ENCODE results near the gene FIGN. TPM values are rescaled to one million over a fixed set of nuclear protein-coding genes. Genes with fewer than 3 reads are reported as not detected.
A peak's percentile ranks its signal among the peaks of the same experiment; 100 is the strongest.

FIGN gene
- total and polyA plus RNA-seq, 2 of the 13 experiments (the other 11 are each of a cell fraction or from before 2014, with no cell fraction given), result 6.6 to 6.7 TPM

DNA sequence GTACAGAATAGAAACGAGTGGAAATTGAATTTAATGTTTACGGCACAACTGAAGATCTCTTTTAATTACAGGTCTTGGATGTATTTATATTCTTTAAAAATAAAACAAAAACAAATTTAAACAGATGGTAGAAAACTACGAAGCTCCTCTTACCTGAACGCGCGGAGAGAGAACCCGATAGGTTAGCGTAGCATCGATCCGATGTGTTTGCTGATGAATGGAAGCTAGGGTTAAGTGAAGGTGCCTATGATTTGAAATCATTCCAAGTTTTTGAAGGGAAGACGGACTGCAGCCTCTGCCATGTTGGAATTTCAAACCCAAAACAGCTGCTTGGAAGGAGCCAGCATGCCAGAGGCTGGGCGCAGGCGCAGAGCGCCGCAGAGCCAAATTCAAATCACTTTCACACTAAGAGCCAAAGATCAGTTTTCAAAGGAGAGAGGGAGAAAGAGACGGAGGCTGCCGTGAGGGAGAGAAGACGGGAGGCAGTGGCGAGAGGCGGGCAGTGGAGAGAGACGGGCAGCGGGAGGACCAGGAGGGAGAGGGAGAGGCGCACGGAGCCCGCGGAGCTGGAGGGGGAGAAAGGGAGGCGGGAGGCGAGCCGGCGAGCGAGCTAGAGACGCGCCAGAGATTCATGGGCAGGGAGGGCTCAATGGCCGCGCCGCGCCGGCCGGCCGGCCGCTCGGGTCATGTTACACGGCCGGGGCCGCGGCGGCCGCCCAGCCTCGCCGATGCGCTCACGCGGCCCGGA, at the start of gene FIGN (continued):
- TF ChIP-seq ZFAT (CRISPR knock-in tag; conservative IDR thresholded peaks at IDR 0.05) (no peak), ZSCAN30 (CRISPR knock-in tag; IDR thresholded peaks at IDR 0.05) (no peak; the same call in 1 of the 2 replicates), ZNF143 (CRISPR knock-in tag; IDR thresholded peaks at IDR 0.05) (no peak), CEBPB (IDR thresholded peaks at IDR 0.05; ENCODE audit: borderline replicate concordance, low read depth, low read length) (no peak), HES4 (CRISPR knock-in tag; IDR thresholded peaks at IDR 0.05; ENCODE audit: borderline replicate concordance) (no peak), ZNF33A (CRISPR knock-in tag; IDR thresholded peaks at IDR 0.05; ENCODE audit: borderline replicate concordance) (0 out of 2 replicates have a peak, but pooled peaks have one; percentile 26), TGIF2 (CRISPR knock-in tag; IDR thresholded peaks at IDR 0.05) (peak; percentile 97), ZKSCAN5 (CRISPR knock-in tag; IDR thresholded peaks at IDR 0.05) (no peak), PAWR (CRISPR knock-in tag; IDR thresholded peaks at IDR 0.05; ENCODE audit: borderline replicate concordance) (no peak), JARID2 (CRISPR knock-in tag; IDR thresholded peaks at IDR 0.05; ENCODE audit: insufficient replicate concordance) (no peak), PCBP1 (IDR thresholded peaks at IDR 0.05; ENCODE audit: borderline replicate concordance, low read depth, low read length) (peak; percentile 61), ARNTL (CRISPR knock-in tag; IDR thresholded peaks at IDR 0.05) (no peak; the same call in 1 of the 2 replicates), TEAD2 (CRISPR knock-in tag; IDR thresholded peaks at IDR 0.05) (no peak), PPARG (CRISPR knock-in tag; conservative IDR thresholded peaks at IDR 0.05) (no peak)
- TF ChIP-seq, protein P1, sequence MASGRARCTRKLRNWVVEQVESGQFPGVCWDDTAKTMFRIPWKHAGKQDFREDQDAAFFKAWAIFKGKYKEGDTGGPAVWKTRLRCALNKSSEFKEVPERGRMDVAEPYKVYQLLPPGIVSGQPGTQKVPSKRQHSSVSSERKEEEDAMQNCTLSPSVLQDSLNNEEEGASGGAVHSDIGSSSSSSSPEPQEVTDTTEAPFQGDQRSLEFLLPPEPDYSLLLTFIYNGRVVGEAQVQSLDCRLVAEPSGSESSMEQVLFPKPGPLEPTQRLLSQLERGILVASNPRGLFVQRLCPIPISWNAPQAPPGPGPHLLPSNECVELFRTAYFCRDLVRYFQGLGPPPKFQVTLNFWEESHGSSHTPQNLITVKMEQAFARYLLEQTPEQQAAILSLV (CRISPR knock-in tag; IDR thresholded peaks at IDR 0.05; ENCODE audit: borderline replicate concordance), result no peak
- TF ChIP-seq, protein P2, sequence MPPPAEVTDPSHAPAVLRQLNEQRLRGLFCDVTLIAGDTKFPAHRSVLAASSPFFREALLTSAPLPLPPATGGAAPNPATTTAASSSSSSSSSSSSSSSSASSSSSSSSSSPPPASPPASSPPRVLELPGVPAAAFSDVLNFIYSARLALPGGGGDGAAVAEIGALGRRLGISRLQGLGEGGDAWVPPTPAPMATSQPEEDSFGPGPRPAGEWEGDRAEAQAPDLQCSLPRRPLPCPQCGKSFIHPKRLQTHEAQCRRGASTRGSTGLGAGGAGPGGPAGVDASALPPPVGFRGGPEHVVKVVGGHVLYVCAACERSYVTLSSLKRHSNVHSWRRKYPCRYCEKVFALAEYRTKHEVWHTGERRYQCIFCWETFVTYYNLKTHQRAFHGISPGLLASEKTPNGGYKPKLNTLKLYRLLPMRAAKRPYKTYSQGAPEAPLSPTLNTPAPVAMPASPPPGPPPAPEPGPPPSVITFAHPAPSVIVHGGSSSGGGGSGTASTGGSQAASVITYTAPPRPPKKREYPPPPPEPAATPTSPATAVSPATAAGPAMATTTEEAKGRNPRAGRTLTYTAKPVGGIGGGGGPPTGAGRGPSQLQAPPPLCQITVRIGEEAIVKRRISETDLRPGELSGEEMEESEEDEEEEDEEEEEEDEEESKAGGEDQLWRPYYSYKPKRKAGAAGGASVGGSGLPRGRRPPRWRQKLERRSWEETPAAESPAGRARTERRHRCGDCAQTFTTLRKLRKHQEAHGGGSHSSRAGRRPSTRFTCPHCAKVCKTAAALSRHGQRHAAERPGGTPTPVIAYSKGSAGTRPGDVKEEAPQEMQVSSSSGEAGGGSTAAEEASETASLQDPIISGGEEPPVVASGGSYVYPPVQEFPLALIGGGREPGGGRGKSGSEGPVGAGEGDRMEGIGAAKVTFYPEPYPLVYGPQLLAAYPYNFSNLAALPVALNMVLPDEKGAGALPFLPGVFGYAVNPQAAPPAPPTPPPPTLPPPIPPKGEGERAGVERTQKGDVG (CRISPR knock-in tag; IDR thresholded peaks at IDR 0.05; ENCODE audit: borderline replicate concordance), result no peak
- TF ChIP-seq, protein P3, sequence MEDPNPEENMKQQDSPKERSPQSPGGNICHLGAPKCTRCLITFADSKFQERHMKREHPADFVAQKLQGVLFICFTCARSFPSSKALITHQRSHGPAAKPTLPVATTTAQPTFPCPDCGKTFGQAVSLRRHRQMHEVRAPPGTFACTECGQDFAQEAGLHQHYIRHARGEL (CRISPR knock-in tag; IDR thresholded peaks at IDR 0.05), result no peak
- TF ChIP-seq, protein P4, sequence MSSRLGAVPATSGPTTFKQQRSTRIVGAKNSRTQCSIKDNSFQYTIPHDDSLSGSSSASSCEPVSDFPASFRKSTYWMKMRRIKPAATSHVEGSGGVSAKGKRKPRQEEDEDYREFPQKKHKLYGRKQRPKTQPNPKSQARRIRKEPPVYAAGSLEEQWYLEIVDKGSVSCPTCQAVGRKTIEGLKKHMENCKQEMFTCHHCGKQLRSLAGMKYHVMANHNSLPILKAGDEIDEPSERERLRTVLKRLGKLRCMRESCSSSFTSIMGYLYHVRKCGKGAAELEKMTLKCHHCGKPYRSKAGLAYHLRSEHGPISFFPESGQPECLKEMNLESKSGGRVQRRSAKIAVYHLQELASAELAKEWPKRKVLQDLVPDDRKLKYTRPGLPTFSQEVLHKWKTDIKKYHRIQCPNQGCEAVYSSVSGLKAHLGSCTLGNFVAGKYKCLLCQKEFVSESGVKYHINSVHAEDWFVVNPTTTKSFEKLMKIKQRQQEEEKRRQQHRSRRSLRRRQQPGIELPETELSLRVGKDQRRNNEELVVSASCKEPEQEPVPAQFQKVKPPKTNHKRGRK (CRISPR knock-in tag; IDR thresholded peaks at IDR 0.05), result no peak
- TF ChIP-seq, protein P5, sequence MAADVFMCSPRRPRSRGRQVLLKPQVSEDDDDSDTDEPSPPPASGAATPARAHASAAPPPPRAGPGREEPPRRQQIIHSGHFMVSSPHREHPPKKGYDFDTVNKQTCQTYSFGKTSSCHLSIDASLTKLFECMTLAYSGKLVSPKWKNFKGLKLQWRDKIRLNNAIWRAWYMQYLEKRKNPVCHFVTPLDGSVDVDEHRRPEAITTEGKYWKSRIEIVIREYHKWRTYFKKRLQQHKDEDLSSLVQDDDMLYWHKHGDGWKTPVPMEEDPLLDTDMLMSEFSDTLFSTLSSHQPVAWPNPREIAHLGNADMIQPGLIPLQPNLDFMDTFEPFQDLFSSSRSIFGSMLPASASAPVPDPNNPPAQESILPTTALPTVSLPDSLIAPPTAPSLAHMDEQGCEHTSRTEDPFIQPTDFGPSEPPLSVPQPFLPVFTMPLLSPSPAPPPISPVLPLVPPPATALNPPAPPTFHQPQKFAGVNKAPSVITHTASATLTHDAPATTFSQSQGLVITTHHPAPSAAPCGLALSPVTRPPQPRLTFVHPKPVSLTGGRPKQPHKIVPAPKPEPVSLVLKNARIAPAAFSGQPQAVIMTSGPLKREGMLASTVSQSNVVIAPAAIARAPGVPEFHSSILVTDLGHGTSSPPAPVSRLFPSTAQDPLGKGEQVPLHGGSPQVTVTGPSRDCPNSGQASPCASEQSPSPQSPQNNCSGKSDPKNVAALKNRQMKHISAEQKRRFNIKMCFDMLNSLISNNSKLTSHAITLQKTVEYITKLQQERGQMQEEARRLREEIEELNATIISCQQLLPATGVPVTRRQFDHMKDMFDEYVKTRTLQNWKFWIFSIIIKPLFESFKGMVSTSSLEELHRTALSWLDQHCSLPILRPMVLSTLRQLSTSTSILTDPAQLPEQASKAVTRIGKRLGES (CRISPR knock-in tag; IDR thresholded peaks at IDR 0.05; ENCODE audit: borderline replicate concordance), result no peak

Data from HepG2 (cell line).